HepG2 (cell line): ENCODE data around the gene DOCK9.

Source experiments
- DPF2 ChIP-seq: sonication (generic); formaldehyde crosslinking; IDR thresholded peaks from 2 replicates; pipeline ENCODE4 v1.4.0; 2020; ENCODE audit warnings: mild to moderate bottlenecking, low read depth, missing genetic modification reagents, borderline replicate concordance
- MXI1 ChIP-seq: IDR thresholded peaks from 3 replicates; pipeline ENCODE4 v1.6.1; 2012; ENCODE audit warnings: low read depth, low read length, inconsistent platforms, borderline replicate concordance

DNA sequence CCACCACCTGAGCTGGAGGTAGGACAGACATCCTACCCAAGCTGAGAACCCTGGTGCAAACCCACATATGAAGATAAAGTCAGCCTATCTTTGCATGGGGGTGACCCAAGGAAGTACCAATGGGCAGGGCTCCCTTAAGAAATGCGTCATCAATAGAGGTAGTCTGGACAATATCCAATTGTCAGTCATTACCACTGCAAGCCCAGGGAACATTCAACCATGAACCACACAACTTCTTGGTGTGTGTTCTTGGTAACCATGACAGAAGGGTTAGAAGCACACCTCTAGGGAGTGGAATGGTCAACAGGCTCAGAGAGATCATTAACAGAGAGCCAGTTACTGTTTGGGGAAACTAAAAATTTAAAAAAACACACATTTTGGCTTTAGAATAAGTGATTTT is 34.7 kb upstream of the DOCK9 start:
- TF ChIP-seq DPF2 (CRISPR knock-in tag) (no peak), MXI1 (no peak)
